Tibial artery (tissue), 4 donors: ENCODE measurements around the gene VPS52.

Experiments used
- DNase-seq, 2 donors: peaks; one replicate each; pipeline ENCODE4 v3.0.0-alpha.2; 2019
- H3K27ac ChIP-seq, 2 donors: fragments of 200-600 bp; sonication (generic) in 1 of 2; 1 replicate in 1 of 2; 2 replicates in 1 of 2; pipeline ENCODE4 v1.5.1; 2018 to 2019; ENCODE audit warnings: mild to moderate bottlenecking in 1 of 2
- H3K27me3 ChIP-seq, 2 donors: fragments of 200-600 bp; sonication (generic) in 1 of 2; one replicate each; pipeline versions ENCODE4 v1.5.1 to v1.6.0; 2016 to 2019
- H3K36me3 ChIP-seq, 3 donors: fragments of 200-600 bp; sonication (generic) in 2 of 3; one replicate each; pipeline ENCODE4 v1.5.1; 2016 to 2019; ENCODE audit warnings: mild to moderate bottlenecking in 2 of 3
- H3K4me1 ChIP-seq, 4 donors: fragments of 200-600 bp; sonication (generic) in 2 of 4; 1 replicate in 3 of 4; 2 replicates in 1 of 4; pipeline ENCODE4 v1.5.1; 2016 to 2019
- H3K4me3 ChIP-seq, 2 donors: fragments of 200-600 bp; sonication (generic) in 1 of 2; 1 replicate in 1 of 2; 2 replicates in 1 of 2; pipeline ENCODE4 v1.5.1; 2018 to 2019; ENCODE audit warnings: mild to moderate bottlenecking in 2 of 2
- H3K9me3 ChIP-seq, 3 donors: fragments of 200-600 bp; sonication (generic) in 1 of 3; one replicate each; pipeline ENCODE4 v1.5.1; 2016 to 2019
- CTCF ChIP-seq, 2 experiments: fragments of 200-600 bp in 1 of 2; fragments of 450-650 bp in 1 of 2; IDR thresholded peaks; one replicate each; pipeline ENCODE4 v1.5.1; 2017 to 2019; ENCODE audit warnings: antibody characterized with exemption in 2 of 2, mild to moderate bottlenecking in 1 of 2, moderate library complexity in 1 of 2
- intact Hi-C: fragments of 100-400 bp; cut with DNase I; formaldehyde crosslinking; loops from one replicate; pipeline ENCODE4 v1.15.0; 2023; ENCODE audit warnings: low total_unique reads

The VPS52 gene

GRCh38 chr6:33271468-33272274, at the start of gene VPS52, which contains the start of gene RPS18:
Gene VPS52, minus strand, starts transcription at chr6:33271876. Its CDS starts 201 bp downstream, at chr6:33271675.
Gene RPS18, plus strand, starts transcription at chr6:33272075. Its CDS starts 45 bp downstream, at chr6:33272120.
- H3K36me3 ChIP-seq, result peaks cover 44 to 63% (median 44%) of the 10 kb centered on the region in 3 donors
- intact Hi-C loops, result no loop called here
- H3K4me1 ChIP-seq, result peaks cover 5 to 55% (median 50%) of the 10 kb centered on the region in 4 donors
- H3K9me3 ChIP-seq, result no peaks in the 10 kb centered on the region
- no peaks in the 10 kb centered on the region for H3K27me3 ChIP-seq
- no peak for TF ChIP-seq CTCF (IDR thresholded peaks at IDR 0.05)
- peak within 1 kb of the TSS; percentile 60 to 91 for H3K4me3 ChIP-seq
- H3K27ac ChIP-seq, result peak within 1 kb of the TSS; percentile 91 to 95
- DNase-seq, result peak; percentile 96

GRCh38 chr6:33321227-33321626, 49.6 kb upstream of the VPS52 start:
- no peak for DNase-seq
- H3K36me3 ChIP-seq, result peaks cover 14 to 33% (median 27%) of the 10 kb centered on the region in 3 donors
- H3K4me1 ChIP-seq, result peaks cover 0 to 58% (median 53%) of the 10 kb centered on the region in 4 donors
- H3K4me3 ChIP-seq, result peak overlapping the region in 1 of 2 donors; percentile 64
- intact Hi-C loops, result no loop called here
- no peaks in the 10 kb centered on the region for H3K9me3 ChIP-seq
- TF ChIP-seq CTCF (IDR thresholded peaks at IDR 0.05), result no peak
- H3K27ac ChIP-seq, result peak overlapping the region; percentile 83 to 94
- H3K27me3 ChIP-seq, result no peaks in the 10 kb centered on the region

- Histone ChIP-seq H3K27ac (peak overlapping the region; percentile 15 to 94), H3K4me1 (peaks cover 0 to 59% (median 56%) of the 10 kb centered on the region in 4 donors), H3K36me3 (peaks cover 14 to 40% (median 27%) of the 10 kb centered on the region in 3 donors), H3K9me3 (no peaks in the 10 kb centered on the region), H3K27me3 (no peaks in the 10 kb centered on the region), H3K4me3 (peak overlapping the region in 1 of 2 donors; percentile 64)
- TF ChIP-seq CTCF (IDR thresholded peaks at IDR 0.05), result no peak
- intact Hi-C loops, result no loop called here
- DNase-seq, result peak; percentile 69 to 80
These were observed 48.9 kb upstream of the VPS52 start for GRCh38 chr6:33320315-33321181.

- DNase-seq, result no peak
- intact Hi-C loops, result loop anchor here (10.0 kb wide), 1 partner anchor 105 kb away; the partner anchor contains the start of gene SYNGAP1
- Histone ChIP-seq H3K36me3 (peaks cover 14 to 40% (median 27%) of the 10 kb centered on the region in 3 donors), H3K4me1 (peaks cover 0 to 64% (median 61%) of the 10 kb centered on the region in 4 donors), H3K9me3 (no peaks in the 10 kb centered on the region), H3K27me3 (no peaks in the 10 kb centered on the region), H3K27ac (peak overlapping the region; percentile 15 to 94), H3K4me3 (no peak overlapping the region)
- no peak for TF ChIP-seq CTCF (IDR thresholded peaks at IDR 0.05)
These were observed 48.3 kb upstream of the VPS52 start for GRCh38 chr6:33319939-33320314.

DNA sequence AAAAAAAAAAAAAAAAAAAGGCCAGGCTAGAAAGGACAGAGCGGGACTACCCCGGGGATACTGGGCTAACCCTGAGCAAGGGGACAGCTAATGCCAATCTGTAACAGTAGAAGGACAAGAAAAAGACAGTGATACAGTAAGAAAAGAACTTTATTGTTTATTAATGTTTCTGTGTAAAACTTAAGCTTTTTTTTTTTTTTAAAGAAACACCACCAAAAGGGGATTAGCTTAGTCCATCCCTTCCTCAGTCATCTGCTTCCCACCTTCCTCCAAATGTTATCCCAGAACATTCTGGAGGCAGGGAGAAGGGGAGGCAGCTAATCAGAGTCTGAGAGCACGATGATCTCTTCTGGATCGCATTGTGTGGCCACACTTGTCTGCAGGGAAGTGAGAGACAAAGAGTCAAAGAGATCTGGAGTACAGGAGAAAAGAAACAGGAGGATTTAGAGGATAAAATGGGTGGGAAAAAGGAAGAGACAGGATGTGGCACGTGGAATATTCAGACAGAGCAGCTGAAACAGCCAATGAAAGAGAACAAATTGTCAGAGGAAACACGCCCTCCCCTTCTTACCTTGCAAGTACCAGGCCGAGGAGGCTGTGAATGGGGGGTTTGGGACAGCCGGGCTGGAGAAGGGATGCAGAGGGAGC, 46.9 kb upstream of the VPS52 start:
- Histone ChIP-seq H3K27ac (peak overlapping the region; percentile 77 to 83), H3K4me3 (peak overlapping the region; percentile 54 to 55), H3K9me3 (no peaks in the 10 kb centered on the region), H3K27me3 (no peaks in the 10 kb centered on the region), H3K4me1 (peaks cover 0 to 63% (median 61%) of the 10 kb centered on the region in 4 donors), H3K36me3 (peaks cover 14 to 40% (median 27%) of the 10 kb centered on the region in 3 donors)
- intact Hi-C loops, result loop anchor here (10.0 kb wide), 1 partner anchor 106 kb away; the partner anchor contains the start of gene SYNGAP1
- DNase-seq, result no peak
- TF ChIP-seq CTCF (IDR thresholded peaks at IDR 0.05), result no peak
